Neuronal stem cell (in vitro differentiated cells): ENCODE results near the gene PRKAG3.

ENCODE experiments used
- DNase-seq: peaks from one replicate; pipeline ENCODE4 v3.0.0-alpha.2; 2013; ENCODE audit warnings: low spot score
- H2AFZ ChIP-seq: one replicate; pipeline ENCODE4 v1.6.1; 2013; ENCODE audit warnings: mild to moderate bottlenecking, low read length, inconsistent platforms
- H2AK5ac ChIP-seq: 2 replicates; pipeline ENCODE4 v1.6.1; 2013; ENCODE audit warnings: low read depth, mild to moderate bottlenecking, inconsistent platforms, low read length, moderate library complexity, mixed read lengths
- H2BK120ac ChIP-seq: 2 replicates; pipeline ENCODE4 v1.6.1; 2013; ENCODE audit warnings: low read depth, mild to moderate bottlenecking, inconsistent platforms, low read length, moderate library complexity, mixed read lengths
- H2BK12ac ChIP-seq: one replicate; pipeline ENCODE4 v1.6.1; 2013; ENCODE audit warnings: low read length, inconsistent platforms
- H2BK15ac ChIP-seq: 2 replicates; pipeline ENCODE4 v1.6.1; 2013; ENCODE audit warnings: mild to moderate bottlenecking, low read length, inconsistent platforms, mixed read lengths
- H2BK5ac ChIP-seq: one replicate; pipeline ENCODE4 v1.6.1; 2013; ENCODE audit warnings: inconsistent platforms, mild to moderate bottlenecking, low read length, moderate library complexity
- H3K14ac ChIP-seq: one replicate; pipeline ENCODE4 v1.6.1; 2013; ENCODE audit warnings: low read length, inconsistent platforms
- H3K18ac ChIP-seq: 2 replicates; pipeline ENCODE4 v1.6.1; 2013; ENCODE audit warnings: low read length, inconsistent platforms
- H3K23ac ChIP-seq: 2 replicates; pipeline ENCODE4 v1.6.1; 2013; ENCODE audit warnings: low read depth, mild to moderate bottlenecking, mixed read lengths, low read length, inconsistent platforms; ENCODE audit not compliant: poor library complexity
- H3K27ac ChIP-seq: replicated peaks from 3 replicates; pipeline ENCODE4 v1.5.1; 2013; ENCODE audit warnings: low read length, inconsistent platforms
- H3K27me3 ChIP-seq, 3 experiments: 2 replicates each; pipeline ENCODE4 v1.6.1; 2013; ENCODE audit warnings: low read length in 3 of 3, mild to moderate bottlenecking in 2 of 3, inconsistent platforms in 1 of 3, low read depth in 1 of 3, mixed read lengths in 1 of 3, moderate library complexity in 1 of 3; ENCODE audit not compliant: control insufficient read depth in 3 of 3, insufficient read depth in 3 of 3
- H3K36me3 ChIP-seq, 2 donors: replicated peaks in 1 of 2; 2 replicates each; pipeline ENCODE4 v1.6.1; 2013; ENCODE audit warnings: low read length in 2 of 2; ENCODE audit not compliant: control insufficient read depth in 2 of 2, insufficient read depth in 2 of 2
- H3K4ac ChIP-seq: 2 replicates; pipeline ENCODE4 v1.6.1; 2013; ENCODE audit warnings: inconsistent platforms, mild to moderate bottlenecking, low read length, moderate library complexity
- H3K4me1 ChIP-seq, 2 donors: 1 replicate in 1 of 2; 2 replicates in 1 of 2; pipeline ENCODE4 v1.6.1; 2013; ENCODE audit warnings: low read length in 2 of 2, low read depth in 1 of 2; ENCODE audit not compliant: control insufficient read depth in 2 of 2, insufficient read depth in 1 of 2
- H3K4me2 ChIP-seq: one replicate; pipeline ENCODE4 v1.6.1; 2013; ENCODE audit warnings: mild to moderate bottlenecking, low read length, inconsistent platforms; ENCODE audit not compliant: insufficient read depth, poor library complexity, severe bottlenecking
- H3K4me3 ChIP-seq, 2 donors: 2 replicates each; pipeline ENCODE4 v1.5.1; 2013; ENCODE audit warnings: low read length in 2 of 2, mild to moderate bottlenecking in 2 of 2, inconsistent platforms in 1 of 2, moderate library complexity in 1 of 2
- H3K79me1 ChIP-seq: one replicate; pipeline ENCODE4 v1.6.1; 2013; ENCODE audit warnings: low read depth, mild to moderate bottlenecking, inconsistent platforms, low read length, moderate library complexity
- H3K9ac ChIP-seq: one replicate; pipeline ENCODE4 v1.6.1; 2013; ENCODE audit warnings: mild to moderate bottlenecking, low read depth, low read length, inconsistent platforms; ENCODE audit not compliant: poor library complexity
- H3K9me3 ChIP-seq, 2 donors: replicated peaks in 1 of 2; 2 replicates each; pipeline versions ENCODE3 to v1.6.1; 2013; ENCODE audit warnings: low read length in 2 of 2, mild to moderate bottlenecking in 2 of 2, inconsistent platforms in 1 of 2, low read depth in 1 of 2, mixed read lengths in 1 of 2, moderate library complexity in 1 of 2; ENCODE audit not compliant: control insufficient read depth in 2 of 2, insufficient read depth in 1 of 2
- H4K8ac ChIP-seq: one replicate; pipeline ENCODE4 v1.6.1; 2013; ENCODE audit warnings: low read depth, mild to moderate bottlenecking, inconsistent platforms, low read length, moderate library complexity
- H4K91ac ChIP-seq: one replicate; pipeline ENCODE4 v1.6.1; 2013; ENCODE audit warnings: low read length, low read depth, mild to moderate bottlenecking, inconsistent platforms; ENCODE audit not compliant: poor library complexity
- WGBS, 2 donors: extraction: QIAGEN DNeasy Blood & Tissue Kit; methylation state at CpG; one replicate each; pipeline ENCODE4 v1.1.7; 2013; ENCODE audit warnings: missing lambda C conversion rate in 2 of 2, mixed read lengths in 1 of 2; ENCODE audit not compliant: insufficient read length in 2 of 2, insufficient replicate concordance in 1 of 2; ENCODE audit errors: extremely low coverage in 2 of 2; 5-methylcytosine and 5-hydroxymethylcytosine counted together

PRKAG3 gene

GRCh38 chr2:218879776-218880101 lies 48.1 kb upstream of the PRKAG3 start:
- H2AK5ac ChIP-seq = peak overlapping the region; percentile 46
- no peak overlapping the region for H2BK15ac ChIP-seq
- peaks cover 30 to 97% (median 89%) of the 10 kb centered on the region in 3 experiments for H3K27me3 ChIP-seq
- no peaks in the 10 kb centered on the region for H3K36me3 ChIP-seq
- H2BK5ac ChIP-seq = no peak overlapping the region
- peaks cover 8 to 18% of the 10 kb centered on the region in 2 donors for H3K4me1 ChIP-seq
- no peak overlapping the region for H4K8ac ChIP-seq
- no peak overlapping the region for H4K91ac ChIP-seq
- DNase-seq = no peak
- H3K14ac ChIP-seq = no peak overlapping the region
- H3K9ac ChIP-seq = peak overlapping the region; percentile 7
- no peak overlapping the region for H2BK120ac ChIP-seq
- H2AFZ ChIP-seq = no peak overlapping the region
- H3K79me1 ChIP-seq = no peaks in the 10 kb centered on the region
- H3K4me3 ChIP-seq = no peak overlapping the region
- no peak overlapping the region for H2BK12ac ChIP-seq
- H3K9me3 ChIP-seq = no peaks in the 10 kb centered on the region
- H3K18ac ChIP-seq = no peak overlapping the region
- H3K4ac ChIP-seq = no peak overlapping the region
- H3K4me2 ChIP-seq = peak overlapping the region; percentile 21
- H3K23ac ChIP-seq = peak overlapping the region; percentile 35
- H3K27ac ChIP-seq = no peak overlapping the region
- WGBS, 2 donors = no CpG with 5 or more reads among the region's 11 CpGs

GRCh38 chr2:218878926-218879761 lies 47.5 kb upstream of the PRKAG3 start:
- Histone ChIP-seq H3K4me3 (no peak overlapping the region), H4K91ac (no peak overlapping the region), H3K4me2 (peak overlapping the region; percentile 21), H3K4ac (no peak overlapping the region), H3K9ac (no peak overlapping the region), H3K4me1 (peaks cover 8 to 18% of the 10 kb centered on the region in 2 donors), H2BK5ac (no peak overlapping the region), H3K23ac (no peak overlapping the region), H3K27me3 (peaks cover 34 to 97% (median 89%) of the 10 kb centered on the region in 3 experiments), H2BK120ac (no peak overlapping the region), H2BK15ac (no peak overlapping the region), H2AK5ac (peak overlapping the region; percentile 46), H3K9me3 (no peaks in the 10 kb centered on the region), H3K36me3 (no peaks in the 10 kb centered on the region), H3K27ac (no peak overlapping the region), H3K14ac (no peak overlapping the region), H2AFZ (no peak overlapping the region), H3K79me1 (no peaks in the 10 kb centered on the region), H3K18ac (no peak overlapping the region), H2BK12ac (no peak overlapping the region), H4K8ac (no peak overlapping the region)
- DNase-seq = no peak
- no CpG with 5 or more reads among the region's 16 CpGs for WGBS, 2 donors

GRCh38 chr2:218878486-218878885 lies 46.9 kb upstream of the PRKAG3 start:
- Histone ChIP-seq H2BK15ac (no peak overlapping the region), H2BK5ac (no peak overlapping the region), H2BK12ac (no peak overlapping the region), H4K8ac (no peak overlapping the region), H2BK120ac (no peak overlapping the region), H3K4me1 (peaks cover 8 to 18% of the 10 kb centered on the region in 2 donors), H2AFZ (no peak overlapping the region), H4K91ac (no peak overlapping the region), H3K4me3 (no peak overlapping the region), H3K27ac (no peak overlapping the region), H3K23ac (no peak overlapping the region), H3K14ac (no peak overlapping the region), H2AK5ac (no peak overlapping the region), H3K18ac (no peak overlapping the region), H3K4ac (no peak overlapping the region), H3K9me3 (no peaks in the 10 kb centered on the region), H3K79me1 (no peaks in the 10 kb centered on the region), H3K9ac (no peak overlapping the region), H3K4me2 (no peak overlapping the region), H3K36me3 (no peaks in the 10 kb centered on the region), H3K27me3 (peaks cover 37 to 97% (median 90%) of the 10 kb centered on the region in 3 experiments)
- no CpG with 5 or more reads among the region's 6 CpGs for WGBS, 2 donors
- no peak for DNase-seq

GRCh38 chr2:218877891-218878290 lies 46.3 kb upstream of the PRKAG3 start:
- no peak overlapping the region for H2BK12ac ChIP-seq
- H3K27me3 ChIP-seq = peaks cover 40 to 99% (median 91%) of the 10 kb centered on the region in 3 experiments
- H3K9ac ChIP-seq = no peak overlapping the region
- DNase-seq = no peak
- no peak overlapping the region for H3K4ac ChIP-seq
- H2AK5ac ChIP-seq = peak overlapping the region; percentile 48
- H4K91ac ChIP-seq = no peak overlapping the region
- no peak overlapping the region for H2BK120ac ChIP-seq
- H3K14ac ChIP-seq = no peak overlapping the region
- no peak overlapping the region for H3K27ac ChIP-seq
- no peak overlapping the region for H2BK15ac ChIP-seq
- H3K4me3 ChIP-seq = no peak overlapping the region
- H4K8ac ChIP-seq = no peak overlapping the region
- no CpG with 5 or more reads among the region's 5 CpGs for WGBS, 2 donors
- no peak overlapping the region for H3K18ac ChIP-seq
- H3K9me3 ChIP-seq = no peaks in the 10 kb centered on the region
- H3K4me2 ChIP-seq = no peak overlapping the region
- peaks cover 8 to 16% of the 10 kb centered on the region in 2 donors for H3K4me1 ChIP-seq
- H3K36me3 ChIP-seq = no peaks in the 10 kb centered on the region
- H2AFZ ChIP-seq = no peak overlapping the region
- H3K23ac ChIP-seq = no peak overlapping the region
- H2BK5ac ChIP-seq = no peak overlapping the region
- H3K79me1 ChIP-seq = no peaks in the 10 kb centered on the region
